ENCODE results near the gene PDK4.
"Not testable (repeated sequence)": the region's sequence is repeated elsewhere in the genome, so short reads cannot be mapped to it uniquely, and the experiment has no call there.

The PDK4 gene

DNA sequence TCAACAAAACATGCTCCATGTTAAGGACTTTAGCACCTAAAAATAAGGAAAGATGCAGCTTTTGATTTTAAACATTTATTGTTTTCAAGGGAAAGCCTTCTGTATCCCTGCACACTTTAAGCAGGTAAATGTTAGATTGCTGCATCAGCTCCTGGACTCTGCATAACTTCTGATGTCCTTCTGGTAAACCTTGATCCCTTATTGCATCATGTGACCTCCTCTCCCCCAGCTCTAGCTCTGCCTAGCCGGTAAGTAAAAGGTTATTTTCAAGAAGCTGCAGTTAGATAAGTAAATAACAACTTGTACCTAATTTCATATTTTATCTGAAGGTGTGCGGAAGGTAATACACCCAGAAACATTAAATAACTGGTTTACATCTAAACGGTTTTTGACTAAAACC, 37.5 kb downstream of the PDK4 start:
- no peak for DNase-seq

DNA sequence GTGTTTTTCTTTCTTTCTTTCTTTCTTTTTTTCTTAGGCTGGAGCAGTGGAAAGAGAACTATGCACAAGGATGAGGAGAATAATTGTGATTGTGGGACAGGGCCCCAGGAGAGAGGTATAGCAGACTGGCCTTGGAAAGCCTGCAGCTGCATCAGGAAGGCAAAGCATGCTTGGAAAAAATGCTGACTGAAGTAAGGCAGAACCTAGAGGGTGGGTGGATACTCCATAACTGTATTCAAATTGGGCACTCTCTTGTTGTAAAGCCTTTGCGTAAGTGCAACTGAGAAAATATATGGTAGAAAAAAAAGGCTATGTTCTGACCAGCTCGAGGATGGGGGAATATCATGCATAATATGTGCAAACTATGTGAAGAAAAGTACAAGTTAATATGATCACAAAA, 39.5 kb downstream of the PDK4 start:
- no peak for DNase-seq

DNA sequence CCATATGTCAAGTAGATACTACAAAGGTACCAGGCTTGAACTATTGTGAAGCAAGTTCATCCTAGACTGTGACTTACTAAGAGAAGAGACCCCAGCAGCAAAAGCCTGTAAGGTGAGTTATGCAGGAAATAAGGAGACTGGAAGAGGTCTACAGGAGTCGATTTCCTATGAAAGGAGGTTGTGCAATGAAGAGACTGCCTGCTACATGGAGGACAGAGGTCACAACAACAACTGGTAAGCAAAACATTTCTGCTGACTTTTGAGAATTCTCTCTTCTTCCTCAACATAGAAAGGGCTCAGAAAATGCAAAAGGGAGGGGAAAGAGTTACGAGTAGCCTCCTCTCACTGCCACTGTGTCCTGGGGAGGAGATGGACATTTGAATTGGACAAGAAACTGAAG, 42.4 kb downstream of the PDK4 start:
- DNase-seq, result no peak

DNA sequence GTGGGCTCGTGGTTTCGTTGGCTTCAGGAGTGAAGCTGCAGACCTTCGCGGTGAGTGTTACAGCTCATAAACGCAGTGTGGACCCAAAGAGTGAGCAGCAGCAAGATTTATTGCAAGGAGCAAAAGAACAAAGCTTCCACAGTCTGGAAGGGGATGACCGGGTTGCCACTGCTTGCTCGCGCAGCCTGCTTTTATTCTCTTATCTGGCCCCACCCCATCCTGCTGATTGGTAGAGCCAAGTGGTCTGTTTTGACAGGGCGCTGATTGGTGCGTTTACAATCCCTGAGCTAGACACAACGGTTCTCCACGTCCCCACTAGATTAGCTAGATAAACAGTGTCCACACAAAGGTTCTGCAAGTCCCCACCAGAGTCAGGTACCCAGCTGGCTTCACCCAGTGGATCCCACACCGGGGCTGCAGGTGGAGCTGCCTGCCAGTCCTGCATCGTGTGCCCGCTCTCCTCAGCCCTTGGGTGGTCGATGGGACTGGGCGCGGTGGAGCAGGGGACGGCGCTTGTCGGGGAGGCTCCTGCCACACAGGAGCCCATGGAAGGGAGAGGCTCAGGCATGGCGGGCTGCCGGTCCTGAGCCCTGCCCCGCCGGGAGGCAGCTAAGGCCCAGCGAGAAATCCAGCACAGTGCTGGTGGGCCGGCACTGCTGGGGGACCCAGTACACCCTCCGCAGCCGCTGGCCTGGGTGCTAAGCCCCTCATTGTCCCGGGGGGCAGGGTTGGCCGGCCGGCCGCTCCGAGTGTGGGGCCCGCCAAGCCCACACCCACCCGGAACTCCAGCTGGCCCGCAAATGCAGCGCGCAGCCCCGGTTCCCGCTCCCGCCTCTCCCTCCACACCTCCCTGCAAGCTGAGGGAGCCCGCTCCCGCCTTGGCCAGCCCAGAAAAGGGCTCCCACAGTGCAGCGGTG, 44.0 kb downstream of the PDK4 start:
- DNase-seq, result not testable (repeated sequence)

DNA sequence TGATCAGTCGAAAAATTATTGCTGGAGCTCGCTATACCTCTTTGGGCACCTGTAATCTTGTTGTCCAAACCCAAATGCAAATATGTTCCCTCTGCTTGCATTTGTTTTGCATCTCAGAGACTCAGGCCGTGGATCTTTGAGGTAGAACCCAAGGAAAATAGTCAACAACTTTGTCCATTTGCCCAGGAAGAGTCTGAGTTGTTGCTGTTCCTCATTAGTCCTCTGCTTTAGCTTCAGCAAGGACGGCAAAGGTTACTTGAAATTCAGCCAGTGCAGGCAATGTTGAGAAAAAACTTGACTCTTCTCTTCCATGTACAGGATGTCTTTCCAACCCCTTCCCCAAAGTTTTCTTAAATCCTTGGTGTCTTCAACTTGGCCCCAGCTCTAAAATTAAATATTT, 45.8 kb downstream of the PDK4 start:
- DNase-seq, result no peak

DNA sequence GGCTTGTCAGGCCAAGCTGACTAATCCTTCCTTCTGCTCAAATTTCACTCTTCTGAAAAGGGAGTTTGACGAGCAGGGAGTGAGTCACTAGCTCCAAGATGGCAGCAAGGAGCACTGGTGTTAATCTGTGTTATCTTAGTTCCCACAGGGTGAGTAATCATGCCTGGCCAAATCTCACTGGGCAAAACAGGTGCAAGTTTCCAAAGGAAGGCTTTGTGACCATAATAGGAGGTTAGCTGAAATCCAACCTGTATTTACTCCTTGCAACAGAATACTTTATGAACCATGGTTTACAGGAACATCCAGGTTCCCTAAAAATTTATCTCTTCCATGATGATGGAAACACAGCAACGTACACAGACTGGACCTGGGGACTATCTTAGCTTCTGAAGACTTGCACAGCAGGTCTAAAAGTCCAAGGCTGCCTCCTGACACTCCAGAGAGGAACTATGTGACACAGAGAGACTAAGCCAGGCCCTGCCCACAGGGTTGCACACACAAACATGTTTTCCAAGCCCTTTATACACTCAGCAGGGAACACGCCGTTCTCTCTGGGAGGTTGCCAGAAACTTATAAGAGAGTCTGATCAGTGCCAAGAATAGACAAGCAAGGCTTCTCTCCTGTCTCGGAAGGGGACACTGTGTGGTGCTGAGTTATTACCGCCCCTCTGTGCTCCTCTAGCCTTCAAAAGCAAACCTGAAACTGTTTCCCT, 46.3 kb downstream of the PDK4 start:
- DNase-seq, result no peak

DNA sequence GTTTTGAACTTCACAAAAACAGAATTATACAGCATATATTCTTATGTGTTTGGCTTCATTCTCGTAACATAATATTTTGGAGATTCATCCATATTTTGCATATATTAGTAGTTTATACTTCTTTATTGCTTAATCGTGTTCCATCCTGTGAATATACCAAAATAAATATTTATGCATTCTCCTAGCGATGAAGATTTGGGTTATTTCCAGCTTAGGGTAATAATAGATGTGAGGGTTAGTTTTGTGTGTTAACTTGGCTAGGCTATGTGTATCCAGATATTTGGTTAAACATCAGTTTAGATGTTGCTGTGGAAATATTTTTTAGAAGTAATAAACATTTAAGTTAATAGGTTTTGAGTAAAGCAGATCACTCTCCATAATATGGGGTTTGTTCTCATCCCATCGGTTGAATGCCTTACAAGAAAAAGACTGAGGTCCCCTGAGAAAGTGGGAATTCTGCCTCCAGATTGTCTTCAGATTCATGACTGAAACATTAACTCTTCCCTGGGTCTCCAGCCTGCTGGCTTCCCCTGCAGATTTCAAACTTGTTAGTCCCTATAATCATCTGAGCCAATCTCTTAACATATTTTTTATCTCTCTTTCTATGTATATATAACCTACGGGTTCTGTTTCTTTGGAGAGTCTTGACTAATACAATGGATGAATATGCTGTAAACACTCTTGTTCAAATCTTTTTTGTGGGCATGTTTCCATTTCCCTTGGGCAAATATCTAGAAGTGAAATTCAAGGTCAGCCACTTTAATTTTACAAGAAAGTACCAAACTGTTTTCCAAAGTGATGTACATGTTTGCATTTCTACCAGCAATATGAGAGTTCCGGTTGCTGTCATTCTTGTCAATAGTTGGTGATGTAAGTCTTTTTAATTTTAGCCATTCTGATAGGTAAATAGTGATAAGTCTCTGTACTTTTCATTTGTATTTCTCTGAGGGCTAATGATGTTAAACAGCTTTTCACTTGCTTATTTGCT, 48.7 kb downstream of the PDK4 start:
- DNase-seq, result no peak

DNA sequence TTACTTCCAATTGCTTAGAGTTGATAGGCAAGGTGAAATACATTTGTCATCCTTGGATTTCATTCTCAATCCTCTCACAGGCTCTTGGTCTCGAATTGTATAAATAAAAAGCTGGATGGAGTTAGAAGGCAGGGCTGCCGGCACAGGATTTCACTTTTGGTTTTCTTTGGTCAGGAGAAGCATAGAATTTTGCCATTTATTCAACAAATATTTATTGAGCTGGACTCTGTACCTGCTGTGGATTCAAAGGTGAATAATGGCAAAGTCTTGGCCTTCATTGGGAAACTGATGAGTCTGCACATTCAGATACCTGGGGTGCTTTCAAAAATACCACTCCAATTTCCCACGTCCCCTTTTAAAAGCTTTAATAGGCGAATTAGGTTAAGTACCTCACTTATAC, 49.7 kb downstream of the PDK4 start:
- DNase-seq, result no peak

DNA sequence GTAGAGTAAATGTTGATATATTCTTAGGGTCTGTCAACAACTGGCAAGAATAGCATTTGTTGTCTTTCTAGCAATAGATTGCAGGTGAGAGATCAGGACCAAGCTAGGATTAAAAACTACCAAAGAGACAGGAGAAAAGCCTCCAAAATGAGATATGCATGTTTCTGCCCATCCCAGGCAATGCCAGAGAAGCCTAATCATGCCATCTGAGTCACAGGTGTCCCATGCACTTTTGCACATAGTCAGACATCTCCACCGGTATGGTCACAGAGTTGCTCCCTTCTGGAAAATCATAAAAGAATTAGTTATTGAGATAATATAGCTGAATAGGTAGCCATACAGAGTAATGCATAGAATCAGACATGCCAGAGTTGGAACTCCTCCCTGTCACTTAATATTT, 50.6 kb downstream of the PDK4 start:
- no peak for DNase-seq

DNA sequence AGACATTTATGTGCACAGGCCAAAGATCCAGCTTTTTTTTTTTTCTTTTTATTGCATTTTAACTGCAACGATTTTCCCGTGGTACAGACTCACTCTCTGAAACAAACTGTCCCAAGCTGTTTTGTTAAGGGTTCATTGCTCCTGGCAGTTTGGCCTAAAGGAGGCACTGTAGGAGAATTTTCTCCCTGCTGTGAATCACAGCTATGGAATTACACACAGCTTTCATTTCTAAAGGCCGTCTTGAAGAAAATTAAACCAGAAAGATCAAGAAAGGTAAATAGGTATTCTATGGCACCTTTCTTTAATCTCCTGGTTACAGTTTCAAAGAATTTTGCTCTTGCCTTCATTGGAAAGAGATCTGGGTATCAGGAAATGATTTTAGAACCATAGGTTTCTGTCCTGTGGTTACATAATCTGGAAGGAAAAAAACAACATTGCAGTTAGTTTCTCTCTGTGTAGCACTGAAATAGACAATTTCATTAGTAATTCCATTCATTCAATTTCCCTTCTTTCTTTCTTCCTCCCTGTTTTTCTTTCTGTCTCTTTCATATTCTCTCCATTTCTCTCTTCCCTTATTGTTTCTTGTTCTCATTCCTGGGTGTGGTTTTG, 51.2 kb downstream of the PDK4 start:
- DNase-seq, result peak; percentile 13

DNA sequence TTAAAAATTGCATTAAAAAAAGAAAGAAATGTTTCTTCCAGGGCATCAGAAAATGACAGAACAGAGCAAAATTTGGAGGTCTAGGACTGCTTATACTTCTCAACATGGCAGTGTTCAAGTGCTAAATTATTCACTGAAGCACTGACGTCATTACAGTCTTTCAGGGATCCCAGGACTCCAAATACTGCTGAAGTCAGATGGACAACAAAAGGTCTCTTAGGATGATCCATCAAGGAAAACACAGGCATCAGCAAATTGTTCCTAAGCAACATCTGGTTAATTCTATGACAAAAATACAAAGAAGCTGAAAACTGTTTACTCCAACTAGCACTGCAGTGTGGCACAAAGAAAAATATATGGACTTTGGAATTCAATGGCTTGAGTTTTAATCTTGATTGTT, 52.1 kb downstream of the PDK4 start:
- no peak for DNase-seq

DNA sequence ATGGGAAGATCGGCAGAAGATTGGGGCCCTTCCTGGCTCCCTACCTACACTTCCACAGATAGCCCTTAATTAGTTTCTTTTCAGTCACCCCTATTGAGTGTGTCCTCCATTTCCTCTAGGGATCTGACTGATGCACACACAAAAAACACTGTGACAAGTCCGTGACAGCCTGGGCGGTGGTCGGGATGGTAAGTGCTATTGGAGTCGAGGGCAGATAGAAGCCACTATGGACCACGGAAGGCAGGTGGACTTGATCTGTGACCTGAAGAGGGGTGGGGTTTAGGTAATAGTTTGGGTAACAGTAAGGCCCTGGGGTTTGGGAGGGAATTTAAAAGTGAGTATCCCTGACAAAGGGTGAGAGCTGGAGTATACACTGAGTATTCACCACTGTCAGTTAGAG, 53.0 kb downstream of the PDK4 start:
- no peak for DNase-seq

DNA sequence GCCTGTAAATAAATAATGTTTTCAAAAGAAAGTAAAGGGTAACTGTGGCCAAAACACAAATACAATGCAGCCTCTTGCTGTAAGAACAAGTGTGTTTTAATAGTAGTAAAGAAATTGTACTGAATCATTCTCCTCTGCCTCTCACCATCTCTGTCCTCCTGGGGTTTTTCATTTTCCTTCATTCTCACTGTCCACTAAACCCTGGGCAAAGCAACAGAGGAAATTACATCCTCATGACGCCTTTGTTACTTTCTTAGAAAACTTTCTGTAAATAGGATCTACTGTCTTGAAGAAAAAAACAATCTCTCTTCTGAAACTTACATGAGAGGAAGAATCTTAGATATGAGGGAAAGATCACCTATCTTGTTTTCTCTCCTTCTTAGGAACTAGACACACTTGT, 56.0 kb downstream of the PDK4 start:
- no peak for DNase-seq

DNA sequence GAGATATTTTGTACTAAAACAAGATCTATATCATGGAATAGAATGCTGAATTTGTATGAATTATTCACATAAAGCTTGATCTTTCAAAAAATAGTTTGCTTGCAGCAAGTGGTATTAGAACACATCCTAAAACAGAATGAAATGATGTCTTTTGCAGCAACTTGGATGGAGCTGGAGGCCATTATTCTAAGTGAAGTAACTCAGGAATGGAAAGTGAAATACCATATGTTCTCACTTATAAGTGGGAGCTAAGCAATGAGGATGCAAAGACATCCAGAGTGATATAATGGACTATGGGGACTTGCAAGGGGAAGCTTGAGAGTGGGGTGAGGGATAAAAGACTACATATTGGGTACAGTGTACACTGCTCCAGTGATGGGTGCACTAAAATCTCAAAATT, 56.9 kb downstream of the PDK4 start:
- no peak for DNase-seq

DNA sequence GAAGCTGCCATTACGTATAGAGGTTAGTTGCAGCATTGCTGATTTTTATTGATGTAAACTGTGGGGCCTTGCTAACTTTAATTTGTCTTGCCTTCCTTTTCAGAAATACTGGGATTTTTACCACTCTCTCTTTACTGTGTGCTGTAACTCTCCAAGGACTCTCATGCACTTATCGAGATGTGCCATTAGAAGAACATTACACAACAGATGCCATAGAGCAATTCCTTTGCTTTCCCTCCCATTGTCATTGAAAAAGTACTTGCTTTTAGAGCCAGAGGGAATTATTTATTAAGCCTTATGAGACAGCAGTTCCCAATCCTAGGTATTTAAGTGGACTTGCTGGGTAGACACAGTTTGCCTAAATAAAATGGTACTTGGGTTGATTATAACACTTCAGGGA, 58.8 kb downstream of the PDK4 start:
- no peak for DNase-seq

DNA sequence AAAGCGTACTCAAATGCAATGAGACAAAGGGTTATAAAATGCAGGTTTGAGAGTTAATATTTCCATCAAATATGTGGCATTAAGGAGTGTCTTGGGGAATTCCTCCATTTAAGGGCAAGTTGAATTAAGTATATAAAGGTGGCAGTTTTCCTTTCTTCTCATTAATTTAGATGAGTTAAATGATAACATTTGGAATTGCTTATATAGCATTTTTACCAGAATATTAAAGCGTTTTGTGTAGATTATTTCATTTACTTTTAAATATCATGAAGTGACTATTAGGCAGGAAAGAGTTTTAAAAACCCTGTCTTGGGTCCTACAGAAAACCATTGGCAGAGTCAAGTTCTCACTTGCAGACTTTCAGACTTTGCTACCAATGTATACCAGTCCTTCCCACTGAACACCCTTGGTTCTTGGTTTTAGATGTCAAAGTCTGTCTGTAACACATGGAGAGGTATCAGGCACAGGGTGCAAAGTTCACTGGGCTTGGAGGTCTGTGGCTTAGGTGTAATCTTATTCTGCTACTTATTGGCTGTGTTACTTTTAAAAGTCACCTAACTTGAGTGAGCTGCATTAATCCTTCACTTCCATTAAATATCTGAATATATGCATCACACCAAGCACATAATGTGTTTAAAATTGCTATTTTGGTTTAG, 59.5 kb downstream of the PDK4 start:
- DNase-seq, result no peak

DNA sequence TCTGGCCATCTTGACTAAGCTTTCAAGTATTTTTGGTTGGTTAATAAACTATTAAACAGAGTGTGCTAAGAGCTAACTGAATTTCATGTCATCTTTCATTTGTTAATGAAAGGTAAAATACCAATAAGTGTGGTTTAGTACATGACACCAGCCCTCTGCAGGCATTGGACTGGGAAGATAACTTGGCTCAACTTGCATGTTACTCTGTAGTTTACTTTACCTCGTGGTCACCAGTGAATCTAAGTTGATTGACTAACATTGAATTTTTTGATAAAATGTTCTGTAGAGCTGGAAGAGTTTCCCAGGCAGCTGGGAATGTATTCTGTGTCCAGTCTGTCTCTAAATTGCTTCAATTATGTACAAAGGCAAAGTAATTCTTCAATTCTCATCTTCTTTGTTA, 60.7 kb downstream of the PDK4 start:
- no peak for DNase-seq

DNA sequence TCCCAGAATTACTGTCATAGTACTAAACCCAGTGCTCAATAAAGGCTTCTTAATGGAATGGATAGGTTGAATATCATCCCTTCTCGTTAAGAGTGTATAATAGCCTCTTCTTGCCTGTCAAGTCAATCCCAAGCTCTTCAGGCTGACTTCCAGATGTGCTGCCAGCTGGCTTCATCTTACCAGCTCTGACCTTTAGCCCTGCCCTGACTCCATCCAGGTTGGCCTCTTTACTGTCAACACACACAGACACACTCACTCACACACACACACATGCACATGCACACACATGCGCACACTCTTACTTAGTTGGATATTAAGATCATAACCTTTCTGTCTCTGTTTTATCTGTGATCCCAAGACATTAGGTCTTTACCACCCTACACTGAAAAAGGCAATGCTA, 61.5 kb downstream of the PDK4 start:
- no peak for DNase-seq
